Endothelial cell of umbilical vein (primary cell): ENCODE results near the gene FMNL2. TPM values are rescaled to one million over a fixed set of nuclear protein-coding genes. Genes with fewer than 3 reads are reported as not detected.

Experiments
- BruUV-seq: library from RNA; stranded (reverse); fragments of 400-500 nt; replicated peaks from 2 replicates; lab custom pipeline; 2021; lab: Mats Ljungman, UMichigan
- CTCF ChIA-PET: fragments of 300-600, 350-600 bp; sonication (Branson Sonifier 250); formaldehyde crosslinking; loops from one replicate; lab custom pipeline; 2021; ENCODE audit warnings: antibody characterized with exemption, inconsistent platforms; lab: Charles Lee
- POLR2A ChIA-PET: fragments of 300-600, 350-600 bp; sonication (Branson Sonifier 250); formaldehyde crosslinking; loops from one replicate; lab custom pipeline; 2021; ENCODE audit warnings: antibody characterized with exemption, inconsistent platforms; lab: Charles Lee
- DNase-seq: peaks from one replicate; pipeline ENCODE4 v3.0.0-alpha.2; 2011; ENCODE audit warnings: low read depth, low spot score
- FAIRE-seq: peaks from 2 replicates; lab custom pipeline; 2011; peaks lifted over from hg19 to GRCh38; lab: Jason Lieb, UNC
- H2AFZ ChIP-seq: 2 replicates; pipeline ENCODE4 v1.6.0; 2012; ENCODE audit warnings: low read depth, low read length, control low read depth, inconsistent platforms
- H3K27ac ChIP-seq: 2 replicates; pipeline ENCODE4 v1.5.1; 2011; ENCODE audit warnings: low read depth, mild to moderate bottlenecking, control low read depth, low read length, moderate library complexity; ENCODE audit not compliant: insufficient read depth
- H3K27me3 ChIP-seq, 2 experiments: 2 replicates each; pipeline versions ENCODE4 v1.6.0 to v1.6.1; 2011; ENCODE audit warnings: low read length in 2 of 2, mixed read lengths in 1 of 2; ENCODE audit not compliant: control insufficient read depth in 2 of 2, insufficient read depth in 2 of 2
- H3K36me3 ChIP-seq, 2 experiments: 2 replicates in 1 of 2; 3 replicates in 1 of 2; pipeline ENCODE4 v1.5.1; 2011; ENCODE audit warnings: low read length in 2 of 2, mild to moderate bottlenecking in 1 of 2, moderate library complexity in 1 of 2; ENCODE audit not compliant: control insufficient read depth in 2 of 2, insufficient read depth in 2 of 2; ENCODE audit errors: extremely low read depth in 1 of 2
- H3K4me1 ChIP-seq: 3 replicates; pipeline ENCODE4 v1.5.1; 2011; ENCODE audit warnings: mild to moderate bottlenecking, low read length; ENCODE audit not compliant: control insufficient read depth, insufficient read depth; ENCODE audit errors: extremely low read depth
- H3K4me2 ChIP-seq: 2 replicates; pipeline ENCODE4 v1.6.1; 2011; ENCODE audit warnings: low read length, control low read depth, mixed read lengths; ENCODE audit not compliant: insufficient read depth
- H3K4me3 ChIP-seq, 3 experiments: fragments of 200-600 bp in 1 of 3; sonication (generic), shearing (Covaris generic) in 1 of 3; replicated peaks in 1 of 3; 2 replicates each; pipeline ENCODE4 v1.5.1; 2011 to 2016; ENCODE audit warnings: control low read depth in 3 of 3, low read length in 3 of 3, mild to moderate bottlenecking in 2 of 3, inconsistent platforms in 1 of 3, low read depth in 1 of 3, moderate library complexity in 1 of 3; ENCODE audit not compliant: insufficient read depth in 1 of 3
- H3K79me2 ChIP-seq: 2 replicates; pipeline ENCODE4 v1.6.0; 2012; ENCODE audit warnings: low read length, inconsistent platforms; ENCODE audit not compliant: control insufficient read depth, insufficient read depth
- H3K9ac ChIP-seq: replicated peaks from 2 replicates; pipeline ENCODE3; 2011; ENCODE audit warnings: low read length, control low read depth; ENCODE audit not compliant: insufficient read depth; ENCODE audit errors: extremely low read depth
- H3K9me1 ChIP-seq: replicated peaks from 3 replicates; pipeline ENCODE4 v1.6.0; 2011; ENCODE audit warnings: mild to moderate bottlenecking, low read length; ENCODE audit not compliant: control insufficient read depth, insufficient read depth; ENCODE audit errors: extremely low read depth
- H3K9me3 ChIP-seq: replicated peaks from 2 replicates; pipeline ENCODE4 v1.5.1; 2012; ENCODE audit warnings: low read length, inconsistent platforms; ENCODE audit not compliant: control insufficient read depth, insufficient read depth
- H4K20me1 ChIP-seq: replicated peaks from 2 replicates; pipeline ENCODE3; 2011; ENCODE audit warnings: mild to moderate bottlenecking, low read length; ENCODE audit not compliant: control insufficient read depth, insufficient read depth; ENCODE audit errors: extremely low read depth
- CTCF ChIP-seq, 2 donors: IDR thresholded peaks; 1 replicate in 1 of 2; 2 replicates in 1 of 2; pipeline ENCODE4 v1.5.1; 2011; ENCODE audit warnings: low read length in 2 of 2, mild to moderate bottlenecking in 2 of 2, moderate library complexity in 2 of 2, control low read depth in 1 of 2, inconsistent platforms in 1 of 2, low read depth in 1 of 2; ENCODE audit not compliant: insufficient read depth in 1 of 2; ENCODE audit errors: extremely low read depth in 1 of 2
- EZH2 ChIP-seq: IDR thresholded peaks from 2 replicates; pipeline ENCODE4 v1.6.1; 2012; ENCODE audit warnings: borderline replicate concordance, low read depth, mild to moderate bottlenecking, moderate library complexity, low read length, inconsistent platforms; ENCODE audit not compliant: severe bottlenecking
- FOS ChIP-seq: IDR thresholded peaks from 2 replicates; pipeline ENCODE4 v1.6.1; 2011; ENCODE audit warnings: mild to moderate bottlenecking, low read length, moderate library complexity, borderline replicate concordance; ENCODE audit not compliant: insufficient read depth
- MAX ChIP-seq: IDR thresholded peaks from 2 replicates; pipeline ENCODE4 v1.6.1; 2011; ENCODE audit not compliant: insufficient read depth, insufficient read length
- MYC ChIP-seq: IDR thresholded peaks from one replicate; pipeline ENCODE4 v1.6.1; 2011; ENCODE audit warnings: mild to moderate bottlenecking, low read depth, low read length
- POLR2A ChIP-seq: IDR thresholded peaks from 2 replicates; pipeline ENCODE4 v1.6.1; 2012; ENCODE audit warnings: low read depth, mild to moderate bottlenecking, control low read depth, low read length
- POLR2AphosphoS5 ChIP-seq: IDR thresholded peaks from 2 replicates; pipeline ENCODE4 v1.6.1; 2012; ENCODE audit warnings: low read depth, mild to moderate bottlenecking, control low read depth, low read length, moderate library complexity; ENCODE audit not compliant: insufficient read depth
- dilution Hi-C: fragments of 300-500 bp; cut with MboI; formaldehyde crosslinking; loops from one replicate; pipeline ENCODE4 v1.15.0; 2019; ENCODE audit warnings: low sequenced_read_pairs; ENCODE audit not compliant: extremely low pct_ligation_motif_present
- intact Hi-C: fragments of 100-400 bp; cut with micrococcal nuclease; formaldehyde crosslinking; loops from one replicate; pipeline ENCODE4 v1.10.0; 2022
- polyA plus RNA-seq, 4 experiments: library from polyadenylated mRNA; depleted of rRNA in 3 of 4; stranded (reverse) in 3 of 4; unstranded in 1 of 4; fragments of >200 nt; gene quantifications; 2 replicates each; pipeline versions ENCODE4 v1.2.1 to v1.2.3, GENCODE V29; 2011 to 2012; ENCODE audit warnings: missing spikeins in 1 of 4
- total RNA-seq: library from RNA; stranded (reverse); gene quantifications from 2 replicates; pipeline ENCODE4 v1.2.3, GENCODE V29; 2021

FMNL2 gene
- total and polyA plus RNA-seq, 2 donors (not counting 3 experiments of a cell fraction or from before 2014, with no cell fraction given), result 8.3 to 28.0 TPM

GRCh38 chr2:152433791-152434190 lies 98.8 kb downstream of the FMNL2 start:
- intact Hi-C loops (no loop called here), dilution Hi-C loops (no loop called here)
- Histone ChIP-seq H3K27ac (no peak overlapping the region), H3K79me2 (peaks cover 7% of the 10 kb centered on the region), H3K4me2 (no peak overlapping the region), H3K4me1 (no peaks in the 10 kb centered on the region), H3K9ac (no peak overlapping the region), H3K9me1 (no peaks in the 10 kb centered on the region), H3K9me3 (no peaks in the 10 kb centered on the region), H3K27me3 (no peaks in the 10 kb centered on the region), H2AFZ (no peak overlapping the region), H3K4me3 (no peak overlapping the region), H3K36me3 (no peaks in the 10 kb centered on the region), H4K20me1 (no peaks in the 10 kb centered on the region)
- TF ChIP-seq EZH2, result no peak
- no peak for TF ChIP-seq MAX
- no peak for TF ChIP-seq CTCF (IDR thresholded peaks at IDR 0.05; ENCODE audit: extremely low read depth in 1 of 2, insufficient read depth in 1 of 2, low read depth in 1 of 2, low read length in 2 of 2)
- TF ChIP-seq POLR2AphosphoS5, result no peak
- TF ChIP-seq FOS, result no peak
- no peak for TF ChIP-seq MYC
- no peak for TF ChIP-seq POLR2A
- DNase-seq (no peak), FAIRE-seq (no peak)
- ChIA-PET POLR2A (no interaction called here), CTCF (interaction anchor here (1.0 kb wide), 1 partner anchor 35 kb away, joined by 3 read pairs; no protein-coding TSS in a partner anchor)
- BruUV-seq, result no TSS peak
